SU-DHL-6 (cell line): ENCODE results near the gene WWTR1.

Source experiments
- CTCF ChIP-seq: fragments of 200-600 bp; sonication (generic); IDR thresholded peaks from one replicate; pipeline ENCODE4 v1.5.1; 2017; ENCODE audit warnings: antibody characterized with exemption, mild to moderate bottlenecking, low read length, moderate library complexity; ENCODE audit not compliant: insufficient read depth, poor library complexity, severe bottlenecking
- EZH2phosphoT487 ChIP-seq: fragments of 200-600 bp; sonication (generic), shearing (Covaris generic); conservative IDR thresholded peaks from 2 replicates; pipeline ENCODE4 v1.6.1; 2018; ENCODE audit warnings: mild to moderate bottlenecking, antibody characterized with exemption, low read length, moderate library complexity, mixed read lengths

DNA sequence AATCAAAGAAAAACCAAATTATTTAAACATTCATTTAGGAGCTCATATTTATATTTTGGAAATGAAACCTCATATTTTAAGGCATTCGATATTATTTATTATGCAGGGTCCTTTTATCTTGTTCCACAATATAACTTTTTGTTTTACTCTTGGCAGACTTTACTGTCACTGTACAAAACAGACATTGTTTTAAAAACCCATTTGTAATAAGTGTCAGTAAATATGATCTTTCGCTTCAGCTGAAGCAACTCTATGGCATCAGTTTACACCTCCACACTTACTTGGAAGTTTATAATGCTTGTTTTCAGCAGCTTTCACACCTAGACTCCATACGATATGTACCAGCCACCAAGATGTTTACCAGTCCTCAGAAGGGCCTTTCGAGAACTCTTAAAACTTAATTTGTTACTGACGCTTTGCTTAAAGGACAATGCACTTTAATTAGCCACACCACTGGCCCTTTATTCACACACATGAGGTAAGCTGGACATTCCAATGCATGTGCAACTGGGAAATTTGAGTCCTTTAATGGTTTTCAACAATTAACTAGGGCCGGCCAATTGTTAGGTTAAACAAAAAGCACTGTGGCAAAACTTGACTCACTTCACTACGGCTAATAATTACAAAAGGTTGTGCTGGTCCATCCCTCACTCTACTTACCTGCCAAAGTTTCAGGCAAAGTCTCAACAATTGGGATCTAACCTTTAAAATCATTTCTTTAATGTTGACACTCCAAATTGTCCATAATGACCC lies 16.7 kb downstream of the WWTR1 start:
- no peak for TF ChIP-seq EZH2phosphoT487
- TF ChIP-seq CTCF = no peak
